MM.1S (cell line): Measurements from ENCODE around the gene TRAM2.
A peak's percentile ranks its signal among the peaks of the same experiment; 100 is the strongest.

Source experiments
- DNase-seq: peaks from one replicate; pipeline ENCODE4 v3.0.0-alpha.2; 2015
- H2AFZ ChIP-seq: fragments of 300-600 bp; sonication (generic); 2 replicates; pipeline ENCODE4 v1.6.0; 2016; ENCODE audit warnings: antibody characterized with exemption, low read length
- H3F3A ChIP-seq: fragments of 300-600 bp; sonication (generic); 2 replicates; pipeline ENCODE4 v1.6.1; 2016; ENCODE audit warnings: mild to moderate bottlenecking, antibody characterized with exemption, low read length, moderate library complexity, mixed read lengths; ENCODE audit not compliant: insufficient read depth
- H3K27ac ChIP-seq: fragments of 300-600 bp; sonication (generic); 2 replicates; pipeline ENCODE4 v1.5.1; 2016; ENCODE audit warnings: mild to moderate bottlenecking, low read length
- H3K27me3 ChIP-seq: fragments of 300-600 bp; sonication (generic); replicated peaks from 2 replicates; pipeline ENCODE4 v1.6.0; 2016; ENCODE audit warnings: low read length; ENCODE audit not compliant: insufficient read depth
- H3K36me3 ChIP-seq: fragments of 300-600 bp; sonication (generic); replicated peaks from 2 replicates; pipeline ENCODE4 v1.6.1; 2016; ENCODE audit warnings: mild to moderate bottlenecking, low read length, mixed read lengths; ENCODE audit not compliant: insufficient read depth
- H3K4me1 ChIP-seq: fragments of 300-600 bp; sonication (generic); 2 replicates; pipeline ENCODE4 v1.6.1; 2016; ENCODE audit warnings: low read length, mixed read lengths
- H3K4me2 ChIP-seq: fragments of 300-600 bp; sonication (generic); 2 replicates; pipeline ENCODE4 v1.6.0; 2016; ENCODE audit warnings: low read depth, low read length
- H3K4me3 ChIP-seq: fragments of 300-600 bp; sonication (generic); 2 replicates; pipeline ENCODE4 v1.5.1; 2016; ENCODE audit warnings: low read length, mixed read lengths
- H3K79me2 ChIP-seq: fragments of 300-600 bp; sonication (generic); 2 replicates; pipeline ENCODE4 v1.6.1; 2016; ENCODE audit warnings: mixed run types, low read length, mixed read lengths
- H3K9ac ChIP-seq: fragments of 300-600 bp; sonication (generic); 2 replicates; pipeline ENCODE4 v1.6.1; 2016; ENCODE audit warnings: low read length, mixed read lengths
- H3K9me2 ChIP-seq: fragments of 300-600 bp; sonication (generic); replicated peaks from 2 replicates; pipeline ENCODE4 v1.6.1; 2016; ENCODE audit warnings: mild to moderate bottlenecking, low read length, mixed read lengths; ENCODE audit not compliant: insufficient read depth
- H3K9me3 ChIP-seq: fragments of 300-600 bp; sonication (generic); replicated peaks from 2 replicates; pipeline ENCODE4 v1.6.1; 2016; ENCODE audit warnings: mild to moderate bottlenecking, low read length, mixed read lengths; ENCODE audit not compliant: insufficient read depth
- H4K20me1 ChIP-seq: fragments of 300-600 bp; sonication (generic); 2 replicates; pipeline ENCODE4 v1.6.1; 2016; ENCODE audit warnings: mild to moderate bottlenecking, low read length, moderate library complexity, mixed read lengths; ENCODE audit not compliant: insufficient read depth
- CTCF ChIP-seq: fragments of 300-600 bp; sonication (generic); IDR thresholded peaks from 2 replicates; pipeline ENCODE4 v1.5.1; 2016; ENCODE audit warnings: antibody characterized with exemption, low read length, mixed read lengths
- EZH2 ChIP-seq: fragments of 300-600 bp; sonication (generic); optimal IDR thresholded peaks from 2 replicates; pipeline ENCODE3; 2017; ENCODE audit warnings: low read depth, mild to moderate bottlenecking, antibody characterized with exemption, low read length, mixed read lengths
- EZH2phosphoT487 ChIP-seq: fragments of 300-600 bp; sonication (generic); IDR thresholded peaks from 2 replicates; pipeline ENCODE4 v1.6.1; 2018; ENCODE audit warnings: antibody characterized with exemption, low read length

The TRAM2 gene

GRCh38 chr6:52495922-52496321, 80.9 kb downstream of the TRAM2 start:
- no peak overlapping the region for H3K4me2 ChIP-seq
- no peaks in the 10 kb centered on the region for H3K36me3 ChIP-seq

GRCh38 chr6:52494298-52495072, 82.4 kb downstream of the TRAM2 start:
- H3K9me2 ChIP-seq = no peaks in the 10 kb centered on the region
- H3K27me3 ChIP-seq = no peaks in the 10 kb centered on the region
- H3K4me1 ChIP-seq = peaks cover 48% of the 10 kb centered on the region
- peaks cover 7% of the 10 kb centered on the region; the same call in 1 of the 2 replicates for H3K79me2 ChIP-seq
- no peak overlapping the region for H3K4me3 ChIP-seq
- peaks cover 50% of the 10 kb centered on the region for H3F3A ChIP-seq
- no peak overlapping the region for H3K9ac ChIP-seq
- H3K4me2 ChIP-seq = no peak overlapping the region
- no peak for DNase-seq
- peak overlapping the region; percentile 27; the same call in 1 of the 2 replicates for H3K27ac ChIP-seq
- H4K20me1 ChIP-seq = no peaks in the 10 kb centered on the region
- H2AFZ ChIP-seq = no peak overlapping the region
- no peaks in the 10 kb centered on the region for H3K9me3 ChIP-seq
- TF ChIP-seq EZH2 (no peak), CTCF (no peak), EZH2phosphoT487 (no peak)
- H3K36me3 ChIP-seq = no peaks in the 10 kb centered on the region

More at GRCh38 chr6:52495922-52496321, 80.9 kb downstream of the TRAM2 start:
- H4K20me1 ChIP-seq = no peaks in the 10 kb centered on the region
- H3K4me1 ChIP-seq = peaks cover 62% of the 10 kb centered on the region
- no peak for TF ChIP-seq EZH2
- H3K79me2 ChIP-seq = peaks cover 7% of the 10 kb centered on the region; the same call in 1 of the 2 replicates
- H3K9ac ChIP-seq = no peak overlapping the region
- no peaks in the 10 kb centered on the region for H3K9me2 ChIP-seq
- no peaks in the 10 kb centered on the region for H3K9me3 ChIP-seq
- H3K4me3 ChIP-seq = no peak overlapping the region
- H3K27me3 ChIP-seq = no peaks in the 10 kb centered on the region
- DNase-seq = no peak
- H3K27ac ChIP-seq = peak overlapping the region; percentile 96; the same call in 1 of the 2 replicates
- peaks cover 63% of the 10 kb centered on the region for H3F3A ChIP-seq
- no peak overlapping the region for H2AFZ ChIP-seq

- Histone ChIP-seq H4K20me1 (no peaks in the 10 kb centered on the region), H3K9me3 (no peaks in the 10 kb centered on the region), H3K9ac (no peak overlapping the region), H3K27ac (peak overlapping the region; percentile 27; the same call in 1 of the 2 replicates), H3K27me3 (no peaks in the 10 kb centered on the region), H3K36me3 (no peaks in the 10 kb centered on the region), H3K79me2 (peaks cover 7% of the 10 kb centered on the region; the same call in 1 of the 2 replicates), H3K9me2 (no peaks in the 10 kb centered on the region), H3K4me3 (no peak overlapping the region), H3F3A (peaks cover 42% of the 10 kb centered on the region), H3K4me2 (no peak overlapping the region), H3K4me1 (peaks cover 40% of the 10 kb centered on the region), H2AFZ (no peak overlapping the region)
- no peak for TF ChIP-seq CTCF
- no peak for TF ChIP-seq EZH2
- TF ChIP-seq EZH2phosphoT487 = no peak
- DNase-seq = no peak
These were observed 83.2 kb downstream of the TRAM2 start for GRCh38 chr6:52493669-52494068.
